IPS DF 19.7 (cell line): ENCODE data around the gene MRPS5.
"Not testable (repeated sequence)": the region's sequence is repeated elsewhere in the genome, so short reads cannot be mapped to it uniquely, and the experiment has no call there.

ENCODE experiments used
- DNase-seq: peaks from one replicate; pipeline ENCODE4 v3.0.0-alpha.2; 2013; ENCODE audit warnings: low read depth, low spot score

MRPS5 gene

GRCh38 chr2:95047629-95048510 is 73.7 kb downstream of the MRPS5 start:
- no peak for DNase-seq

DNA sequence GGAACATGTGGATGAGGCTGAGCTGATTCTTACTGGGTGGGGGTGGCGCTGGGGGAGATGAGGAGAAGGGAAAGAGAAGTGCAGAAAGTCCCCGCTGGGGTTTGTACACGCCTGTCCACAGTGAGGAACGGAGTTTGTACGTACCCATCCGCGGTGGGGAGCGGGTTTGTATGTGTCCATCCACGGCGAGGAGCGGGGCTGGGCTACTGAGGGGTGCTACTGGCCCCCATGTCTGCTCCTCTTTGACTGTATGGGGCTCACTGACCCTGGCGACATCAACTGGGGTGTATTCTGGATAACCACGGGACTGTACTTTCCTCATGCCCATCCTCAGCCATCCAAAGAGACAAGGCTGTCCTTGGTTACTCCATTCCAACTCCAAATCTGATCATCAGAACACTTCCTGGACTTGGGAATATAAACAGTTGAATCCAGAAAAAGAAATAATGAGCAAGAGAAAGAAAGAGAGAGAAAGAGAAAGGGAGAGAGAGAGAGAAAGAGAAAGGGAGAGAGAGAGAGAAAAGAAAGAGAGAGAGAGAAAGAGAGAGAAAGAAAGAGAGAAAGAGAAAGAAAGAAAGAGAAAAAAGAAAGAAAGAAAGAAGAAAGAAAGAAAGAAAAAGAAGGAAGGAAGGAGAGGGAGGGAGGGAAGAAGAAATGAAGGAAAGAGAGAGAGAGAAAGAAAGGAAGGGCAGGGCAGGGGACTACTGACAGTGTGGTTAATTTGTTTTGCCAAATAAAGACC is 75.1 kb downstream of the MRPS5 start:
- DNase-seq, result no peak

DNA sequence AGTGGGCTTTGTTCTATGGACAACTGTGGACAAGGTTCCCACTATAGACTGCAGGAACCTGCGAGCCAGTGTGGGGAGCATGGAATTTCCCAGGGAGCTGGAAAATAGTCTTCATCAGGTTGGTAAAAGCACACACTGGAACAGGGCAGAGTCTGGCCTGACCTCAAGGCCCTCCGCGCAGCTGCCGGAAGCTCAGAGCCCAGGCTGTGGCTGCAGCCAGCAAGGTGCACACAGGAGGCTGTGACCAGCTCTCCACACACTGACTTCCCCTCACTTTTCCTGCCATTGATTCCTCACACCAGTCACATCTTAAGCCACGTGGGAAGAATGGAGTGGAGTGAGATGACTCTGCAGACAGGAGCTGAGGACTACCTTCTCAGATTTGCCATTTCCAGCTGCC is 77.0 kb downstream of the MRPS5 start:
- no peak for DNase-seq

DNA sequence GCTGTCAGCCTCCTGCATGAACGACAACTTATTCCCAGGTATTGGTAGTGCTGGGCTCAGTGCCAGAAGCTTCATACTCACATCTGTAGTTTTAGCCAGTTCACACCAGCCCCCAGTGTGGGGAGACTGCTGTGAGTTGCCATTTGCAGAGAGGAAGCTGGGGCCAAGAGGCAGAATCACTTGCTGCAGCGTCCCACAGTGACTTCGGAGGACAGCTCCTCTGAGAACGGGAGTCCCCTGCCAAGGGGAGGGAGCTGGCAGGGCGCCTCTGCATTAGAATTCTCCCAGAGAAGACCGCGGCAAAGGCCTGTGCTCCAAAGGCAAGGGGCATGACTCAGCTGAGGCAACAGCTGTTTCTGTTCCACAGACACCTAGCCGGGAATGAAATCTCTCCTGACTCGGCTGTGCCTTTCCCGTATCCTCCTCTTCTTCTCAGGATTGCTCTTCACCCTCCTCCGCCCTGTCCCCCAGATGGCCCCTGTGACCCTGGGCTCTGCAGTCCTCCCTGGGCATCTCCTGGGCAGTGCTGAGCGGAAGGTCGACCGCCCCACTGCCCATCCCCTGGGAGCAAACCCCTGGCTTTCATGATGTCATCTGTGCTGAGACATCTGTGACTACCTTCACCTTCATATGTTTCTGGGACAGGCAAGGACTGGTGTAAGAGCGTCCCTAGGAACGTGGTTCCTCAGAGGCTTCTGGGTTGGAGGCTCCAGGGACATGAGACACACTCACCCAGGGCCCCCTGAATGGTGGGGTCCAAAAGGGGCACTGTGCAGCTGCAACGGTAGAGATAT is 78.1 kb downstream of the MRPS5 start:
- DNase-seq, result no peak

DNA sequence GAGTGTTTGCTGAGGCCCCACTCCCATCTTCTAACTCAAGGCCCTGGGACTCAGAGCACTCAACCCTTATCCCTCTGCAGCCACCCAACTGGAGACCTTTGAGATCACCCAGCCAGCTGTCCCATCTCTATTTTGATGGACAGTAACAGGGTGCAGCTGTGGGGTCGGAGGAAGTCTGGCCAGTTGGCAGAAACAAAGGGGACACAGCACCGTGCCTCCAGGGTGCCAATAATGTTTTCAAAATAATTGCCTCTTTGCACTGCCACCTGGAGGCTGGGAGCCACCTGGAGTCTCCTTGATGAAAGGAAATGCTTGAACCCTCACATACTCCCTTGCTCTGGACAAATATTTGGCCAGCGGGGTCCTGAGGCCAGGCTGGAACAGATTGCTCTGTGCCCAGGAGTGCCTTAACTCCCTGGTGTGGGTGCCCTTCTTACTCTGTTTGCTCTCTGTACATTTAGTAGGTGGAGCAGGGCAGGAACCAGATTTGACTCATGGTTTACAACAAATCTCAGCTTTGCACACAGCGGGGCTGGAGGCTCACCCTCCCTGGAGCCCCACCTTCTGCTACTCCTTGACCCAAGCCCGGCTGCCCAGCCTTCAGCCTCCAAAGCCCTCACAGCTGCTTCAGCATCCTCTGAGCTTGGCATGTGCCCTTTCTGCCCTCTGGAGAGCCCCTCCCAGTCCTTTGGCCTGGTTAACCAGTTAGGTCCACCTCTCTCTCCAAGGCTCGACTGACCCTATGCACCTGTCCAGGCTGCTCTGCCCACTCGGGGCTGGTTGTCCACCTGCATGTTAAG is 78.9 kb downstream of the MRPS5 start:
- no peak for DNase-seq

DNA sequence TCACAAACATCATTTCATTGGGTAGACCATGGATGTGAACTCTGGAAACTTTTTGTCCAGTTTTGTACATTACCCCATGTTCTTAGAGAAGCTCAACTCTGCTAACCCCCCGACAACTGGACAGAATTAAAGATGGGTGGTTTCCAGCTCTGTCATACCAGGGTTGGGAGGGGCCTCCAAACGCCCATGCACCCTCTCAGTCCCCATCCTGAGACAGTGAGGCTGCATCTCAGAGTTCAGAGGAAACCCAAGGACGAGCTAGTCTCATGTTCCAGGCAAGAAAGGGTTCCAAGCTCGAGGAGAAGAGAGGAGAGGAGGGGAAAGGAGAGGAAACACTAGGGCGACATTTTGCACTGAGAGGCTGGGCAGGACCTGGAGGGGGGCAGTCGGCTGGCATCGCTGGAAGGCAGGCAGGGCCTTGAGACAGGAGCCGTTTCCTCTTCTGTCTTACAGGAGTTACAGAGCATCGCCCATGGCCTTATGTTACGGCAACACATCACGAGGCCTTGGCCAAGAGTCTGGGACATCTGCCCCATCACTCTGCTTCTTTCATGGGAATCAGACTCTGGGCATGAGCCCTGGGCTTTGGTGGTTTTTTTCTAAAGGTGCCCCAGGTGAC is 79.7 kb downstream of the MRPS5 start:
- no peak for DNase-seq

GRCh38 chr2:95041060-95041823 is 80.4 kb downstream of the MRPS5 start:
- no peak for DNase-seq

DNA sequence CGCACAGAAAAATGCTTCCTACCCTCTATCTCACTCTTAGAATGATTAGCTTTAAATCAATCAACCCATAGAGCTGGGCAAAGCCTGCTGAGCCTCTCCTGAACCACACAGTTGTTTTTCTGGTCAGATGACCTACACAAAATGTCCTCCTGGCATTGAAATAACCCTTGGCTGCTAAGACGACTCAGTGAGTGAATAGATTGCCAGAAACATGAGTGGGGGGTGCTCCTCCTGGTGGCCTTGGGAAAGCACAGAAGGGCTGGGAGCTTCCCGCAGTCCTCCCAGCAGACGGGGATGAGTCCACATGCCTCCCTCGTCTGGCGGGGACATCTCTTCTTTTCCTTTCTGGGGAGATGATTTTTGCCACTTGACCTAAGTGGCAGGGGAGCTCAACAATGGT is 81.2 kb downstream of the MRPS5 start:
- DNase-seq, result no peak

DNA sequence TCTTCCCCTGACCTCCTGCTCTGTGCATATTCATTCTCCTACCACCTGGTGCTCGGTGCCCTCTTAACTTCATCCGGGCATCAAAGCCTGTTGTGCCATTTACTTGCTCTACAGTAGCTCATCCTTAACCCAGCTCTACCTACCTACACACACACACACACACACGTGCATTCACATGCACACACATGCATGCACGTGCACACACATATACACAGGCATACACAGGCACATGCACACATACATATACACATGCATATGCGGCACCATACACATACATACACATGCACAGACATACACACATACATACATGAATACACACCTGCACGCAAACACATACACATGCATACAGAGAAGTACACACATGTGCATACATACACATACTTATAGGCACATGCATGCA is 81.6 kb downstream of the MRPS5 start:
- no peak for DNase-seq

- DNase-seq, result no peak
These were observed 82.2 kb downstream of the MRPS5 start for GRCh38 chr2:95039363-95039762.

- DNase-seq, result no peak
These were observed 82.8 kb downstream of the MRPS5 start for GRCh38 chr2:95038635-95039298.

DNA sequence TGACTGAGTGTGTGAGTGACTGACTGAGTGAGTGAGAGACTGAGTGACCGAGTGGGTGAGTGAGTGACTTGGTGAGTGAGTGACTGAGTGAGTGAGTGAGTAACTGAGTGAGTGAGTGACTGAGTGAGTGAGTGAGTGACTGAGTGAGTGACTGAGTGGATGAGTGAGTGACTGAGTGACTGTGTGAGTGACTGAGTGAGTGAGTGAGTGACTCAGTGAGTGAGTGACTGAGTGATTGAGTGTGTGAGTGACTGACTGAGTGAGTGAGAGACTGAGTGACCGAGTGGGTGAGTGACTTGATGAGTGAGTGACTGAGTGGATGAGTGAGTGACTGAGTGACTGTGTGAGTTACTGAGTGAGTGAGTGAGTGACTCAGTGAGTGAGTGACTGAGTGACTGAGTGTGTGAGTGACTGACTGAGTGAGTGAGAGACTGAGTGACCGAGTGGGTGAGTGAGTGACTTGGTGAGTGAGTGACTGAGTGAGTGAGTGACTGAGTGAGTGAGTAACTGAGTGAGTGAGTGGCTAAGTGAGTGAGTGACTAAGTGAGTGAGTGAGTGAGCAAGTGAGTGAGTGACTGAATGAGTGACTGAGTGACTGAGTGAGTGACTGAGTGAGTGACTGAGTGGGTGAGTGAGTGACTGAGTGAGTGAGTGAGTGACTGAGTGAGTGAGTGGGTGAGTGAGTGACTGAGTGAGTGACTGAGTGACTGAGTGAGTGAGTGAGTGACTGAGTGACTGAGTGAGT is 83.6 kb downstream of the MRPS5 start:
- DNase-seq, result not testable (repeated sequence)

DNA sequence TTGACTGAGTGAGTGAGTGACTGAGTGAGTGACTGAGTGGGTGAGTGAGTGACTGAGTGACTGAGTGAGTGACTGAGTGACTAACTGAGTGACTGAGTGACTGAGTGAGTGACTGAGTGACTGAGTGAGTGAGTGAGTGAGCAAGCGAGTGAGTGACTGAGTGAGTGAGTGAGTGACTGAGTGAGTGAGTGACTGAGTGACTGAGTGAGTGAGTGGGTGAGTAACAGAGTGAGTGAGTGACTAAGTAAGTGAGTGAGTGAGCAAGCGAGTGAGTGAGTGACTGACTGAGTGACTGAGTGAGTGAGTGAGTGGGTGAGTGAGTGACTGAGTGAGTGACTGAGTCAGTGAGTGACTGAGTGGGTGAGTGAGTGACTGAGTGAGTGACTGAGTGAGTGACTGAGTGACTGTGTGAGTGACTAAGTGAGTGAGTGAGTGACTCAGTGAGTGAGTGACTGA is 84.2 kb downstream of the MRPS5 start:
- no peak for DNase-seq

- no peak for DNase-seq
These were observed 84.8 kb downstream of the MRPS5 start for GRCh38 chr2:95036596-95037383.
